ENCODE results near the gene TBC1D1.

The TBC1D1 gene

DNA sequence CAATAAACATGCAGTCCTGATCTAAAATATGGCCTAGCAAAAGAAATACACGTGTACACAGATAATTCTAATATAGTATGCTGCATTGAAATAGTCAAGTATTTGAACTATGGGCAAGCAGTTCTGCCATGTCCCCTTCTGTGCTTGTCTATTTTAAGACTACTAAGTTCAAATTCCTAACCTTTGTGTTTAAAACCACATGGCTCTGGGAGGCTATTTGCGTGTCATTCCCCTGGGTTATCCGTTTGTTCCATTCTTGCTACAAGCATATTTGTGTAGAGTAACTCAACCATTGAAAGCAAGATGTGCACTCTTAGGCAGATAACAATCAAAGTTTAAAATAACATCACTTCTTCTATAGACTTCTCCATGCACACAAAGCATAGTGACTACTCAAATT is 25.4 kb upstream of the TBC1D1 start:
- Histone ChIP-seq H3K9me3 (ENCODE audit: control insufficient read depth, low read length) (no peaks in the 10 kb centered on the region), H3K4me2 (ENCODE audit: low read length) (no peak overlapping the region), H3K36me3 (ENCODE audit: control insufficient read depth, insufficient read depth, low read length) (no peaks in the 10 kb centered on the region), H3K79me2 (no peaks in the 10 kb centered on the region), H3K4me1 (no peaks in the 10 kb centered on the region), H3K27ac (no peak overlapping the region), H3K27me3 (ENCODE audit: control insufficient read depth, insufficient read depth, low read length) (no peaks in the 10 kb centered on the region), H2AFZ (no peak overlapping the region), H3K9ac (no peak overlapping the region), H3K4me3 (ENCODE audit: low read depth, low read length) (no peak overlapping the region)
- TF ChIP-seq, protein P1, sequence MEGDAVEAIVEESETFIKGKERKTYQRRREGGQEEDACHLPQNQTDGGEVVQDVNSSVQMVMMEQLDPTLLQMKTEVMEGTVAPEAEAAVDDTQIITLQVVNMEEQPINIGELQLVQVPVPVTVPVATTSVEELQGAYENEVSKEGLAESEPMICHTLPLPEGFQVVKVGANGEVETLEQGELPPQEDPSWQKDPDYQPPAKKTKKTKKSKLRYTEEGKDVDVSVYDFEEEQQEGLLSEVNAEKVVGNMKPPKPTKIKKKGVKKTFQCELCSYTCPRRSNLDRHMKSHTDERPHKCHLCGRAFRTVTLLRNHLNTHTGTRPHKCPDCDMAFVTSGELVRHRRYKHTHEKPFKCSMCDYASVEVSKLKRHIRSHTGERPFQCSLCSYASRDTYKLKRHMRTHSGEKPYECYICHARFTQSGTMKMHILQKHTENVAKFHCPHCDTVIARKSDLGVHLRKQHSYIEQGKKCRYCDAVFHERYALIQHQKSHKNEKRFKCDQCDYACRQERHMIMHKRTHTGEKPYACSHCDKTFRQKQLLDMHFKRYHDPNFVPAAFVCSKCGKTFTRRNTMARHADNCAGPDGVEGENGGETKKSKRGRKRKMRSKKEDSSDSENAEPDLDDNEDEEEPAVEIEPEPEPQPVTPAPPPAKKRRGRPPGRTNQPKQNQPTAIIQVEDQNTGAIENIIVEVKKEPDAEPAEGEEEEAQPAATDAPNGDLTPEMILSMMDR (IDR thresholded peaks at IDR 0.05), result no peak

DNA sequence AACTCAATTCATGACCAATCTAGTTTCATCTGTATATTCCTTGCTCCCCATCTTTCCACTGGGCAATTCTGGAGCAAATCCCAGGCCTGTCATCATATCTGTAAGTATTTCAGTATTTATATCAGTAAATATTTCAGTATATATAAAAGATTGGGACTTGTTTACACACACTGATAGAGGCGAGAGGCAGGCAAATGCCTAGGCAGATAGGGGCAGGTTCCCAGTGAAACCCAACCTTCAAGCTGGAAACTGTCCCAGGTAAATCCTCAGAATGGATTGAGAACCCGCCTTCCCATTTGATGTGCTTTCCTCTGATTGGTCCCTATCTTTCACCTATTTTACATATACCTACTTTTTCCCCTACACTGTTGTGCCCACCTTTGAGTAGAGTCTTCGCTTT is 23.8 kb upstream of the TBC1D1 start:
- H3K27ac ChIP-seq, result no peak overlapping the region

DNA sequence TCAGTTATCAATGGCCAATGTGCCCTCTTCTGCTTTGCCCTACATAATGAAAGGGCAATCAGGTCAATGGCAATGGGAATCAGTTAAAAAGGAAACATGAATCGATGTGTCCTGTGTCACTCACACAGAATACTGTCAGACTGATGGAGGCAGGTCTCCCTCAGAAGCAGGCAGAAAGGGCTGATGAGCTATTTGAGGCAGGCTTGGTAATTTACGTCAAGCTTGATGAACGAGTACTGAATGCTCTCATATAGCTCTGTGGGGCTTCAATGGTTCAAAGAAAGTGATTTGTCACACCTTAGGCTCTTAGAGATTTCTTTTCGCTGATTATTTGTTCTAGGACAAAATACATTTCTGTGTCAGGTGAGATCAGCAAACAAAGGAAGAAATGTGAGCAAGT is 22.6 kb upstream of the TBC1D1 start:
- no peaks in the 10 kb centered on the region for H3K79me2 ChIP-seq
- no peaks in the 10 kb centered on the region for H3K36me3 ChIP-seq (ENCODE audit: control insufficient read depth, insufficient read depth, low read length)
- H3K27ac ChIP-seq, result no peak overlapping the region
- H3K9me3 ChIP-seq (ENCODE audit: control insufficient read depth, low read length), result no peaks in the 10 kb centered on the region
- H3K27me3 ChIP-seq (ENCODE audit: control insufficient read depth, insufficient read depth, low read length), result no peaks in the 10 kb centered on the region
- no peak overlapping the region for H2AFZ ChIP-seq
- TF ChIP-seq, protein P1 (IDR thresholded peaks at IDR 0.05), result no peak
- H3K9ac ChIP-seq, result no peak overlapping the region
- H3K4me2 ChIP-seq (ENCODE audit: low read length), result no peak overlapping the region
- no peaks in the 10 kb centered on the region for H3K4me1 ChIP-seq
- H3K4me3 ChIP-seq (ENCODE audit: low read depth, low read length), result no peak overlapping the region

More for the DNA sequence above, 23.8 kb upstream of the TBC1D1 start:
- Histone ChIP-seq H3K27me3 (ENCODE audit: control insufficient read depth, insufficient read depth, low read length) (no peaks in the 10 kb centered on the region), H3K9ac (no peak overlapping the region), H3K36me3 (ENCODE audit: control insufficient read depth, insufficient read depth, low read length) (no peaks in the 10 kb centered on the region), H2AFZ (no peak overlapping the region), H3K4me1 (no peaks in the 10 kb centered on the region), H3K4me3 (ENCODE audit: low read depth, low read length) (no peak overlapping the region), H3K79me2 (no peaks in the 10 kb centered on the region), H3K4me2 (ENCODE audit: low read length) (no peak overlapping the region), H3K9me3 (ENCODE audit: control insufficient read depth, low read length) (no peaks in the 10 kb centered on the region)
- TF ChIP-seq, protein P1 (IDR thresholded peaks at IDR 0.05), result no peak

DNA sequence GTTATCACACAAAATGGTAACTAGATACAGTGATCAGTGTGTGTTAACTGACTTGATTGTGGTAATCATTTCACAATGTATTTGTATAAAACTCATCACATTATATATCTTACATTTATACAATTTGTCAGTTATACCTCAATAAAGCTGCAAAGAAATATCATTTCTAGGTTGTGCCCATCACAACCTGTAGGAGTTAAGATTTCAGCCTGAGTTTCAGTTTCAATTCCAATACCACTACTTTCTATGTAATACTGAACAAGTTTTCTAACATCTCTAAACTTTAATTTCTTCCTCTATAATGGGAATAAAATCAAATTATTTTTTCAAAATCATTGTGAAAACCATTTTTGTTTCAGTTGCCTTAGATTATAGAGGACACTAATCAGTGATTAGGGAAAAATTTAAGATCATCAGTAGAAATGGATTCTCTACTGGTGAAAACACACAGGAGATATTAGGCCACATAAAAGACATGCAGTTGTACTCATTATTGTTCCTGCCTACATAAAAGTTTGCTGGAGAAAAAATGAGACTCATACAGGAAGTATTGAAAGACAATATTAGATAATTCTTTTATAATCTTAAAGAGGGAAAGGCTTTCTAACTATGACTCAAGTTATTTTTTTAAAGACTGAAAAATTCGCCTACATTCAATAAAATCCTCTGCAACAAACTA is 18.4 kb upstream of the TBC1D1 start:
- Histone ChIP-seq H3K79me2 (no peaks in the 10 kb centered on the region), H3K4me1 (no peaks in the 10 kb centered on the region), H3K4me3 (ENCODE audit: low read depth, low read length) (no peak overlapping the region), H3K27ac (no peak overlapping the region), H3K4me2 (ENCODE audit: low read length) (no peak overlapping the region), H3K36me3 (ENCODE audit: control insufficient read depth, insufficient read depth, low read length) (no peaks in the 10 kb centered on the region), H3K9me3 (ENCODE audit: control insufficient read depth, low read length) (no peaks in the 10 kb centered on the region), H2AFZ (no peak overlapping the region), H3K27me3 (ENCODE audit: control insufficient read depth, insufficient read depth, low read length) (no peaks in the 10 kb centered on the region), H3K9ac (no peak overlapping the region)
- TF ChIP-seq, protein P1 (IDR thresholded peaks at IDR 0.05), result no peak

DNA sequence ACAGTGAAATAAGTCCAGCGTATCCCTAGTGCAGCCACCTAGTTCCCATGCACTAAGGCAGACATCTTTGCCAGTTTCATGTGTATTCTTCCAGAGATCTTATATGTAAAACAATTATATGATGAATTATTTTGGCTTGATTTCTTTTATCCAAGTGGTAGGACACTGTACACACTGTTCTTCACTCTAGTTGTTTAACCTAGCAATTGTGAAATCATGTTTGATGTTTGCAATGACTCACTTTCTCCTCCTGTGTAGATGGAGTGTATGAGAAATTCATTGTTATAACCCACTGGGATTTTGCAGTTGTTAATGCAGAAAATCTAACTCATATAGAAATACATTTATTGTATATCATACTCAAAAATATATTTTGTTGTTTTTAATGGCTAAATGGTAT is 17.5 kb upstream of the TBC1D1 start:
- TF ChIP-seq, protein P1 (IDR thresholded peaks at IDR 0.05), result no peak
- H2AFZ ChIP-seq, result no peak overlapping the region
- no peaks in the 10 kb centered on the region for H3K4me1 ChIP-seq
- no peak overlapping the region for H3K4me3 ChIP-seq (ENCODE audit: low read depth, low read length)
- H3K9ac ChIP-seq, result no peak overlapping the region
- no peaks in the 10 kb centered on the region for H3K9me3 ChIP-seq (ENCODE audit: control insufficient read depth, low read length)
- H3K4me2 ChIP-seq (ENCODE audit: low read length), result no peak overlapping the region
- H3K27me3 ChIP-seq (ENCODE audit: control insufficient read depth, insufficient read depth, low read length), result no peaks in the 10 kb centered on the region
- no peak overlapping the region for H3K27ac ChIP-seq
- no peaks in the 10 kb centered on the region for H3K36me3 ChIP-seq (ENCODE audit: control insufficient read depth, insufficient read depth, low read length)
- no peaks in the 10 kb centered on the region for H3K79me2 ChIP-seq

Measured in parathyroid adenoma (tissue), 2 donors.